B cell (primary cell): Measurements from ENCODE around the gene GABRG2.

Source experiments
- CTCF ChIP-seq: fragments of 200-600 bp; IDR thresholded peaks from one replicate; pipeline ENCODE4 v1.8.0; 2022; ENCODE audit warnings: antibody characterized with exemption, mild to moderate bottlenecking
- EZH2 ChIP-seq: IDR thresholded peaks from 2 replicates; pipeline ENCODE4 v1.6.1; 2012; ENCODE audit warnings: borderline replicate concordance, low read depth, mild to moderate bottlenecking, moderate library complexity, low read length; ENCODE audit not compliant: insufficient read depth, poor library complexity, severe bottlenecking

GRCh38 chr5:162132348-162132747 is 64.8 kb downstream of the GABRG2 start:
- TF ChIP-seq CTCF (no peak), EZH2 (no peak)
